Nephron (organoid): ENCODE data around the gene NANP.
"Not testable (repeated sequence)": the region's sequence is repeated elsewhere in the genome, so short reads cannot be mapped to it uniquely, and the experiment has no call there.

Source experiments
- H3K27ac Mint-ChIP-seq, 3 experiments: 2 replicates each; pipeline ENCODE4 v1.8.0; 2020; ENCODE audit warnings: mixed read lengths in 3 of 3, mild to moderate bottlenecking in 2 of 3, moderate library complexity in 1 of 3
- H3K27me3 Mint-ChIP-seq: 2 replicates; pipeline ENCODE4 v1.8.0; 2021; ENCODE audit warnings: low read depth, mild to moderate bottlenecking, moderate library complexity, mixed read lengths
- H3K36me3 Mint-ChIP-seq: 2 replicates; pipeline ENCODE4 v1.8.0; 2020; ENCODE audit warnings: low read depth, mixed read lengths
- H3K4me1 Mint-ChIP-seq: 2 replicates; pipeline ENCODE4 v1.8.0; 2020; ENCODE audit warnings: mixed read lengths
- H3K4me3 Mint-ChIP-seq, 3 experiments: 2 replicates each; pipeline ENCODE4 v1.8.0; 2020; ENCODE audit warnings: mild to moderate bottlenecking in 3 of 3, mixed read lengths in 3 of 3, moderate library complexity in 2 of 3
- H3K9me3 Mint-ChIP-seq: 2 replicates; pipeline ENCODE4 v1.8.0; 2020; ENCODE audit warnings: mixed read lengths
- TF ChIP-seq, protein P1 (sequence below), 3 experiments: fragments of 200-600 bp; sonication (generic); IDR thresholded peaks; one replicate each; pipeline ENCODE4 v1.5.0; 2021; ENCODE audit warnings: antibody characterized with exemption in 3 of 3; ENCODE audit not compliant: unreplicated experiment in 3 of 3

Gene NANP

DNA sequence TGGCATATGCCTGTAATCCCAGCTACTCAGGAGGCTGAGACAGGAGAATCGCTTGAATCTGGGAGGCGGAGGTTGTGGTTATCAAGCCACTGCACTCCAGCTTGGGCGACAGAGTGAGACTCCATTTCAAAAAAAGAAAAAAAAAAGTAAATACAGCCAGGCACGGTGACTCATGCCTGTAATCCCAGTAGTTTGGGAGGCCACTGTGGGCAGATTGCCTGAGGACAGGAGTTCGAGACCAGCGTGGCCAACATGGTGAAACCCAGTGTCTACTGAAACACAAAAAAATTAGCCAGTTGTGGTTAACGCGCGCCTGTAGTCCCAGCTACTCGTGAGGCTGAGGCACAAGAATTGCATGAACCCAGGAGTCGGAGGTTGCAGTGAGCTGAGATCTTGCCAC is 36.9 kb downstream of the NANP start:
- TF ChIP-seq, protein P1, sequence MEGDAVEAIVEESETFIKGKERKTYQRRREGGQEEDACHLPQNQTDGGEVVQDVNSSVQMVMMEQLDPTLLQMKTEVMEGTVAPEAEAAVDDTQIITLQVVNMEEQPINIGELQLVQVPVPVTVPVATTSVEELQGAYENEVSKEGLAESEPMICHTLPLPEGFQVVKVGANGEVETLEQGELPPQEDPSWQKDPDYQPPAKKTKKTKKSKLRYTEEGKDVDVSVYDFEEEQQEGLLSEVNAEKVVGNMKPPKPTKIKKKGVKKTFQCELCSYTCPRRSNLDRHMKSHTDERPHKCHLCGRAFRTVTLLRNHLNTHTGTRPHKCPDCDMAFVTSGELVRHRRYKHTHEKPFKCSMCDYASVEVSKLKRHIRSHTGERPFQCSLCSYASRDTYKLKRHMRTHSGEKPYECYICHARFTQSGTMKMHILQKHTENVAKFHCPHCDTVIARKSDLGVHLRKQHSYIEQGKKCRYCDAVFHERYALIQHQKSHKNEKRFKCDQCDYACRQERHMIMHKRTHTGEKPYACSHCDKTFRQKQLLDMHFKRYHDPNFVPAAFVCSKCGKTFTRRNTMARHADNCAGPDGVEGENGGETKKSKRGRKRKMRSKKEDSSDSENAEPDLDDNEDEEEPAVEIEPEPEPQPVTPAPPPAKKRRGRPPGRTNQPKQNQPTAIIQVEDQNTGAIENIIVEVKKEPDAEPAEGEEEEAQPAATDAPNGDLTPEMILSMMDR (IDR thresholded peaks at IDR 0.05; ENCODE audit: unreplicated experiment in 3 of 3), result no peak

DNA sequence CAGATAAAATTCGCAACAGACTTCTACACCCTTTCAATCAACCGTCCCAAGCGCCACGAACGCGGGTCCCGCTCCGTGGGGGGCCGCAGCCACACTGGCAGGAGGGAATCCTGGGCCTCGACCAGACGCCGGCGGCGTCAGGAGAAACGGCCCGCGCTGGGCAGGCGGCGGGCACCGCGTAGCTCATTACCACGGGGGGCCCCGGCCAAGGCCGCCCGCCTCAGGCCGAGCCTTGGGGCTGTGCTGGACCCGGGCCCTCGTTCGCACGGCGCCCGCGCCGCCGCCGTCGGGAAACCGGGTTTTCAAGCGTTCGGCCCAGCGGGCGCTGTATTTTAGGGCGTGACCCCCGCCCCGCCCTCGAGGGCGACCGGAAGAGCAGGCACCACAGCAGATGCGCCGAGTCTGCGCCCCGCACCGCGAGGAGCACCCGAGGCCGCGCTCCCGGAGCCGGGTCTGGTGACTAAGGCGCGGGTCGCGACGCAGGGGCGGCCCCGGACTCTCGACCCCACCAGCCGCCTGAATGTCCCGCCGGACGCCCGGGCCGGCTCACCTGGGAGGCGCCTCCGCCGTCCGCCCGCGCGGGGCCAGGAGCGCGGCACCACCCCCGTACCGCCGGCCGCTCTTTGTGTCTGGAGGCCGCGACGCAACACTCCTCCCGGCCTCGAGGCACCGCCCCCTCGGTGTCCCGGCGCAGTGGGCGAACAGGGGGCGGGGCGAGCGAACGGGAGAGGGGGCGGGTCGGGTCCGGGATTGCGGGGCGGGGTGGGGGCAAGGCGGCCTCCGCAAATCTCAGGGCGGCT is 38.7 kb downstream of the NANP start, which contains the start of gene NINL:
Gene NINL (minus strand): TSS at position 627 of the 800 bp plus-strand sequence. CDS start 58,944 bp downstream, outside the sequence.
- TF ChIP-seq, protein P1 (IDR thresholded peaks at IDR 0.05; ENCODE audit: unreplicated experiment in 3 of 3), result no peak
- peak within 1 kb of the TSS; percentile 89 to 96 (median 92) for H3K27ac Mint-ChIP-seq
- no peaks in the 10 kb centered on the region for H3K27me3 Mint-ChIP-seq
- H3K36me3 Mint-ChIP-seq, result peaks cover 15% of the 10 kb centered on the region
- H3K4me1 Mint-ChIP-seq, result peaks cover 28% of the 10 kb centered on the region
- no peaks in the 10 kb centered on the region for H3K9me3 Mint-ChIP-seq
- peak within 1 kb of the TSS; percentile 91 to 93 (median 92) for H3K4me3 Mint-ChIP-seq

More for the DNA sequence above, 36.9 kb downstream of the NANP start:
- Mint-ChIP-seq H3K4me1 (peaks cover 22% of the 10 kb centered on the region), H3K27me3 (no peaks in the 10 kb centered on the region), H3K27ac (peak overlapping the region in 1 of 3 experiments; percentile 5), H3K4me3 (no peak overlapping the region), H3K36me3 (peaks cover 9% of the 10 kb centered on the region), H3K9me3 (no peaks in the 10 kb centered on the region)

DNA sequence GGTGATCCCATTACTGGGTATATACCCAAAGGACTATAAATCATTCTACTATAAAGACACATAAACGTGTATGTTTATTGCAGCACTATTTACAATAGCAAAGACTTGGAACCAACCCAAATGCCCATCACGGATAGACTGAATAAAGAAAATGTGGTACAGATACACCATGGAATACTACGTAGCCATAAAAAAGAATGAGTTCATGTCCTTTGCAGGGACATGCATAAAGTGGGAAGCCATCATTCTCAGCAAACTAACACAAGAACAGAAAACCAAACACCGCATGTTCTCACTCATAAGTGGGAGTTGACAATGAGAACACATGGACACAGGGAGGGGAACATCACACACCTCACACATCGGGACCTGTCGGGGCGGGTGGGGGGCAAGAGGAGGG is 40.2 kb downstream of the NANP start:
- H3K9me3 Mint-ChIP-seq, H3K27me3 Mint-ChIP-seq: not testable (repeated sequence)
- Mint-ChIP-seq H3K4me1 (peaks cover 37% of the 10 kb centered on the region), H3K4me3 (peak overlapping the region; percentile 88 to 92 (median 91)), H3K36me3 (peaks cover 20% of the 10 kb centered on the region), H3K27ac (peak overlapping the region; percentile 73 to 89 (median 80))

DNA sequence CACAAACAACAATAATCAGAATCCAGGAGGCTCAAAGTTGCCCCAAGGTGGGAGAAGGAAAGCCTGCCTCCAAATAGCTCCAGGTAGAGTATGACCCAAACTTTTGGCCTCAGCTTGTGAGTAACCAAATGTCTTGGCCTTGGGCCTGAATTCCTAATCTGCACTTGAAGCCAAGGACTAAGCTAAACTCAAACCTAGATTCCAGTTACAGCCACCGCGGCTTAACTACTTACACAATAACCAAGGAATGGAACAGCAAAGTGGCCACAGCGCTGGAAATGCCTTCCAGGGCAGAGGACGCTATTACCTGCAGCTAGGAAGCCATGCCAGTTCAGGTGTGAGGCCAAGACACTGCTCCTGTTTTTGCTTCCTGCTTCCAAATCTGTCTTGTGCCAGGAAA is 43.1 kb downstream of the NANP start:
- Mint-ChIP-seq H3K9me3 (no peaks in the 10 kb centered on the region), H3K4me1 (peaks cover 40% of the 10 kb centered on the region), H3K27ac (peak overlapping the region in 2 of 3 experiments; percentile 18 to 39), H3K36me3 (peaks cover 29% of the 10 kb centered on the region), H3K4me3 (no peak overlapping the region), H3K27me3 (no peaks in the 10 kb centered on the region)
- TF ChIP-seq, protein P1 (IDR thresholded peaks at IDR 0.05; ENCODE audit: unreplicated experiment in 3 of 3), result no peak

DNA sequence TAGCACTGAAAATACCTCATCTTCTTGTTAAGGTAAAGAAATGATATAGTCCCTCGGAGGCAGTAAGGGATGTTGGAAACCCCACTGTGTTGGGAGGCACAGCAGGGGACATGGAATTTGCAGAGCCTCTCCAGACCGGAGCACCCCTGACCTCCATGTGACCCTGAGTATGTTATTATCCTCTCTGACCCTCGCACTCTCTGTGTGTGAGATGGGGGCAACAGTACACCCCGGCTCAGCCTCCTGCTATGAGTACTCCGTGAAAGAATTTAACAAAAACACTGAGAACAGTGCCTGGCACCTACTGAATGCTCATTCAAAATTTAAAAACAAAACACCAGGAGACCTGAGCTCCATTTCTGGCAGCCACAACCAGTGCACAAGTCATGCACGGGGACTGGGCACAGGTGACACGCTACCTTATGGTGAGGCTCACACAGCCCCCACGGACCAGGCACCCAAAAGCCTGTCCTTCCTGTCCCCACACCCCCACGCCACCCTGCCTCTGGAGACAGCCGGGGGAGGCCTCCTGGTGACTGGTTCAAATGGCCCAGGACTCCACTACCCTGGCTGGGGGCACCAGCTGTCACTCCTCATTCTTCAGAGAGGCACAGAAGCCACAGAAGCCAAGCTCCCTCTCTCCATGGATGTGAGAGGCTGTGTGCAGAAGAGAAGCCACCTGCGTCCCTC is 44.6 kb downstream of the NANP start:
- H3K36me3 Mint-ChIP-seq, result peaks cover 37% of the 10 kb centered on the region
- peak overlapping the region in 2 of 3 experiments; percentile 65 to 85 for H3K27ac Mint-ChIP-seq
- TF ChIP-seq, protein P1 (IDR thresholded peaks at IDR 0.05; ENCODE audit: unreplicated experiment in 3 of 3), result no peak
- no peaks in the 10 kb centered on the region for H3K27me3 Mint-ChIP-seq
- no peak overlapping the region for H3K4me3 Mint-ChIP-seq
- no peaks in the 10 kb centered on the region for H3K9me3 Mint-ChIP-seq
- peaks cover 42% of the 10 kb centered on the region for H3K4me1 Mint-ChIP-seq

DNA sequence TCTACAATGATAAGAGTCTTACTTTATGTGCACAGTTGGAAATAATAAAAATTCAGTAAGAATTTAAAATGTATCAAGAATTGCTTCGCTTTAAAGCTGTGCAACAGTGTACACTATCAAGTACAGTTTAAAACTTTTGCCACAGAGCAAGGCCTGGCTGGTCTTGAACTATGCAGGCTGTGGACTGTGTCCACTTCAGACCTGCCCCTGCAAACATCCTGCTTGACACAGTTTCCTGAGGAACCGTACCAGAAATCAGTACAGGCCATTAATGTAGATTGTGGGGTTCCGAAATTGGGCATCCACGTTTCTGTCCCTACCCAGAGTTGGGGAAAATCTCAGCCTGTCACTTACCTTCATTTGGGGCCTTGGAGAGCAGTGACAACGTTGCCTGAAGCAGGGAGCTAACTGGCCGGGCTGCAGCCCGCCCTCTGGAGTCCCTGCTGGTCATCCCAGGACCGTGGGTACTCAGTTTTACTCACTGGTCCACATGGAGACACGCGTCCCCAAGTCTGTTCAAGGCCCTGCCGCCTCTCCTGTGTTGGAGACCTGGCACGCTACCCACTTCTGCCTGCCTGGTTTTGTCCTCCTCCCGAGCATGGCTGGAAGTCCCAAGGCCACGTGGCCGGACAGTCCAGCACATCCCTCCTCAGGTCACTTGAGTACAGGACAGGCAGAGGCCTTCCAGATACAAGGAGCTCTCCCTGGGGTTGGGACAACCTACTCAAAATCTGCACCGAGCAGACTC is 46.9 kb downstream of the NANP start:
- Mint-ChIP-seq H3K4me3 (no peak overlapping the region), H3K36me3 (peaks cover 39% of the 10 kb centered on the region), H3K27ac (no peak overlapping the region), H3K27me3 (no peaks in the 10 kb centered on the region), H3K9me3 (no peaks in the 10 kb centered on the region), H3K4me1 (peaks cover 43% of the 10 kb centered on the region)
- TF ChIP-seq, protein P1 (IDR thresholded peaks at IDR 0.05; ENCODE audit: unreplicated experiment in 3 of 3), result no peak
